ENCODE measurements around the gene C1orf21.

- TF ChIP-seq CTCF (IDR thresholded peaks at IDR 0.05) (no peak), POLR2A (IDR thresholded peaks at IDR 0.05) (no peak)
These were observed 260.6 kb downstream of the C1orf21 start for GRCh38 chr1:184647471-184647870.
